Fibroblast of mammary gland (primary cell): ENCODE data around the gene PAK6.

Source experiments
- DNase-seq: peaks from one replicate; pipeline ENCODE4 v3.0.0-alpha.2; 2010; ENCODE audit warnings: low read depth
- H3K4me3 ChIP-seq: 2 replicates; pipeline ENCODE4 v1.5.1; 2011; ENCODE audit warnings: low read depth, mild to moderate bottlenecking, low read length, moderate library complexity; ENCODE audit not compliant: control insufficient read depth
- CTCF ChIP-seq: conservative IDR thresholded peaks from 2 replicates; pipeline ENCODE4 v1.5.1; 2011; ENCODE audit warnings: low read depth, low read length, inconsistent platforms; ENCODE audit not compliant: control insufficient read depth, insufficient read depth

PAK6 gene

GRCh38 chr15:40296561-40297230 lies 57.8 kb downstream of the PAK6 start:
- no peak overlapping the region for H3K4me3 ChIP-seq
- no peak for TF ChIP-seq CTCF
- DNase-seq: no peak

GRCh38 chr15:40297356-40297755 lies 58.5 kb downstream of the PAK6 start:
- no peak for TF ChIP-seq CTCF
- H3K4me3 ChIP-seq: no peak overlapping the region
- DNase-seq: no peak

GRCh38 chr15:40298216-40298935 lies 59.5 kb downstream of the PAK6 start:
- TF ChIP-seq CTCF: no peak
- H3K4me3 ChIP-seq: no peak overlapping the region
- DNase-seq: no peak

GRCh38 chr15:40300367-40300766 lies 61.5 kb downstream of the PAK6 start:
- H3K4me3 ChIP-seq: no peak overlapping the region
- DNase-seq: no peak
- no peak for TF ChIP-seq CTCF

GRCh38 chr15:40300771-40301170 lies 61.9 kb downstream of the PAK6 start:
- TF ChIP-seq CTCF: no peak
- DNase-seq: no peak
- H3K4me3 ChIP-seq: no peak overlapping the region

- TF ChIP-seq CTCF: no peak
- no peak for DNase-seq
- H3K4me3 ChIP-seq: no peak overlapping the region
These were observed 62.8 kb downstream of the PAK6 start for GRCh38 chr15:40301467-40302179.
